Midbrain (tissue), 1 donor: ENCODE data around the gene GDF9.

Experiments used
- DNase-seq: peaks from one replicate; lab custom pipeline; 2025; lab: John Stamatoyannopoulos, UW

The GDF9 gene

DNA sequence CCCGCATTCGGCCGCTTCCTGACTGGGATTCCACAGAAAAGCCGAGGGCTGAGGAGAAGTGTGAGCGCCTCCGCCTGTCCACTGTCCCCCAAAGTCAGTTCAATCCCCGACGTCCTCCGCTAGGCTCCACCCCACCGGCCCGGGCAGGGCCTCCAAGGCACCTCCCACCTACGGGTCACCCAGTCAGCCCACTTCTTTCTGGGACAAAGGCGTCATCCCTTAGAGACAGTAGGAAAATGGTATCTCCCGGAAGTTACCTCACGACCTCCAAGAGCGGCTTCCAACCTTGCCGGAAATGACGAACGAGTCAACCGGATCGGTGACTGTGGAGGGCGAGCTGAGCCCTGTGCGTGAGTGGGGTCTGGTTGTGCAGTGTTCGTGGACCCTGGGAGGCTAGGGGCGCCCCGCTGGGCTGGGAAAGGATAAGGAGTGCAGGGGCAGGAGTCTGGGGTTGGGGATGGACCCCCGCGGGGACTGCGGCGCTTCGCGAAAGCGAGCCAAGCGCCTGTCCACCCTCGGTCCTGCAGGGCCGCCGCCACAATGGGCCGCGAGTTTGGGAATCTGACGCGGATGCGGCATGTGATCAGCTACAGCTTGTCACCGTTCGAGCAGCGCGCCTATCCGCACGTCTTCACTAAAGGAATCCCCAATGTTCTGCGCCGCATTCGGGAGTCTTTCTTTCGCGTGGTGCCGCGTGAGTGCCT is at the start of gene GDF9, which contains the start of gene UQCRQ:
TSS of gene GDF9 (minus strand) at position 128 of the 704 bp plus-strand sequence. CDS start 1,936 bp downstream, outside the sequence.
TSS of gene UQCRQ (plus strand) at position 301 of the 704 bp plus-strand sequence. CDS start at position 541, 240 bp downstream.
- DNase-seq: peak; percentile 99

- DNase-seq: no peak
Measured at GRCh38 chr5:132915681-132916080, 49.4 kb upstream of the GDF9 start.

- DNase-seq: no peak
Measured at GRCh38 chr5:132909702-132910101, 43.4 kb upstream of the GDF9 start.

GRCh38 chr5:132907161-132907560 is 40.9 kb upstream of the GDF9 start:
- no peak for DNase-seq

GRCh38 chr5:132905938-132906337 is 39.7 kb upstream of the GDF9 start:
- no peak for DNase-seq

- no peak for DNase-seq
Measured at GRCh38 chr5:132901730-132902129, 35.5 kb upstream of the GDF9 start.

- DNase-seq: no peak
Measured at GRCh38 chr5:132901036-132901435, 34.8 kb upstream of the GDF9 start.

GRCh38 chr5:132898094-132898493 is 31.8 kb upstream of the GDF9 start:
- DNase-seq: no peak

DNA sequence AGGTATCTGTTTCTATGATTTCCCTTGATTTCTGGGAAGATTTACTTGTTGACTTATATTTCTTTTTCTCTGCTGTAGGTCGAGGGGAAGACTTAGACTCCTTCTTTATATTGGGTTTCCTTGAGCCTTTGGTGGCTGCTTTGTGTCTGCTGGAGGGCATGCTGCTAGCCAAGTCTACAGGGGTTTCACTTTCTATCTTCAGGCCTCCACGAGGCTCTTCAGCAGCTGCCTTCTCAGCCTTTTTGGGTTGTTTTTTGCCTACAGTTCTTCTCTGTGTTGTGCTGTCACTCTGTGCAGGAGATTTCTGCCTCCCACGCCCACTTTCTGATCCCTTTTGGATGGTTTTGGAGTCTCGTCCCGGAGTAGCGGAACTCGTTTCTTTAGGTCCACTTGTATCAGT is 30.4 kb upstream of the GDF9 start:
- DNase-seq: no peak

GRCh38 chr5:132895719-132896305 is 29.5 kb upstream of the GDF9 start:
- no peak for DNase-seq

DNA sequence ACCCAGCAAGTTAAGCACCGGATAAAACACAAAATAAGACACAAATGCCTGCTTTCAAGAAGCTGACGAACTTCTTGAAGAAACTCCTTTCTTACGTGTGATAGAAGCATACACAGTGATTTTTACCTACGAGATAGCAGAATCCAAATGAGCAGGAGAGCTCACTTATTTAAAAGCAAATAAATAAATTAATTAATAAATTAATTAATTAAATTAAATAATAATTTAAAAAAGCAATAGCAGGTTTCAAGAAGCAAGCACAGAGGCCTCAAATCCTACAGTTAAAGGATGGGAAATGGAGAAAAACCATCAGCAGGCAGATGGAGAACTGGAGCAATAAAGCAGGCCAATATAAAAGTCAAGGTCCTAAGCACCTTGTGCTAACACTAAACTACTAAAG is 24.5 kb upstream of the GDF9 start:
- DNase-seq: no peak

GRCh38 chr5:132889501-132889900 is 23.2 kb upstream of the GDF9 start:
- no peak for DNase-seq

GRCh38 chr5:132887283-132887682 is 21.0 kb upstream of the GDF9 start:
- DNase-seq: no peak

GRCh38 chr5:132886064-132886823 is 20.0 kb upstream of the GDF9 start:
- no peak for DNase-seq

GRCh38 chr5:132884548-132884947 is 18.3 kb upstream of the GDF9 start:
- no peak for DNase-seq

- peak; percentile 76 for DNase-seq
Measured at GRCh38 chr5:132883261-132883834, 17.1 kb upstream of the GDF9 start.

DNA sequence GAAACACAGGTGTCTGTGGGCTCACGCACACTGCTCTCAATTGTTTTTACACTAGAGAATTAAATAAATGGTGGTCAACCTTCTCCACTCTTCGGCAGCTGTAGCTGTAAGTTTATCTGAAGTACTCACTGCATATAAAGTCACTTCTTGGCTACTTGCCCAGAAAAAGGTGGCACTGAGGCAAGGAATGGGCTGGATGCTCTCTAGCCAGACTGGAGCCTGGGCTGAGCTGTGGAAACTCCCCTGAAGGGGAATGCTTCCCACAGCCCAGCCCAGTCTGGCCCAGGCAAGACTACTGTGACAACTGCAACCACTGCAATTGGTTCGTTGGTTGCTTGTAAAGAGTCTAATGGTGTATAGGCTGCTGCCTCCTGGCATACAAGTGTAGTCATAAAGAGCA is 11.7 kb upstream of the GDF9 start:
- peak; percentile 28 for DNase-seq

- peak; percentile 32 for DNase-seq
Measured at GRCh38 chr5:132877466-132877865, 11.2 kb upstream of the GDF9 start.

- no peak for DNase-seq
Measured at GRCh38 chr5:132876020-132876759, 9.9 kb upstream of the GDF9 start.

DNA sequence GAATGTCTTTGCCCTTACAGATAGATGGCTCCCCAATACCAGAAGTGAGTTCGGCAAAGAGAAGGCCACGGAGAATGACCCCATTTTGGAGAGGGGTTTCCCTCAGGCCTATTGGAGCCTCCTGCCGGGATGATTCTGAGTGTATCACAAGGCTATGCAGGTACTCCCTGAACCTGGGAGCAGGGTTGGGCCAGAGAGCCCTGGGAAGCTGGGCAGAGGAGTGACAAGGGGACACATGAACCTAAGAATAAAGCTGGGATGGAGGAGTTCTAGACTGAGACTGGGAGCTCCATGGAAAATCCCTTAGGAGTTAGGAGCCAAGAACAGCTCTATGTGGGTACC is 7.6 kb upstream of the GDF9 start:
- DNase-seq: no peak

DNA sequence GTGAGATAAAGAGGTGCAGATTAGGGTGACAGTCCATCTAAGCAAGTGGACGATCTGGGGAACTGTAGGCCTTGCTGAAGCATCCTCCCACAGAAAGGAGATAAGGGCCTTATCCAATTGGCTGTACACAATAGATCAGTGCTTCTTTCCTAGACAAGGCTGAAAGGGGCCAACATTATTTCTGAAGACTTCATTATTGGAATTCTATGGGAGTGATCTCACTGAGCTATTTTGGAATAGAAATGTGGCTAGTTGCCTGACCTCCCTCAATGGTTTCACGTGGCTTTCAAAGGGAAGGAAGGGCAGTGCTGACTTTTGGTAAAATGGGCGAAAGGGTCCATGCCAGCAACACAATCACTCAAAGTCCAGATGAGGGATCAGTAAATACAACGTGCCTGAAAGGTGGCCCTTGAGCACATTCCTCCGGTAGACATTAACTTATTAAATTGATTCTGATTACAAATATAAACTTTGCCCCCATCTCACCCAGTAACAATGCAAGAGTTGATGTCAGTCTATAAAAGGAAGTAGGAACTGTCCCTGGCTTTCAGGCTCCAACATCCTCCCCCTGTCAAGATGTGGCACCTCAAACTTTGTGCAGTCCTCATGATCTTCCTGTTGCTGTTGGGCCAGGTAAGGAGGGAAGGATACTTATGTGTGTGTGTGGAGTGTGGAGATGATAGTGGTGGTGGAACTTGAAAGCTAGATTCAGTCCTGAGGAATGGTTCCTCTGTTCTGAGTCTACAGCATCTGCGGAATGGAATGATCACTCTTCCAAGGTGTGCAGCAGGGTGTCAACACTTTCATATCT is 7.1 kb upstream of the GDF9 start, which contains the start of gene LEAP2:
TSS of gene LEAP2 (plus strand) at position 550 of the 811 bp plus-strand sequence. CDS start at position 577, 27 bp downstream.
- no peak for DNase-seq
